Endothelial cell of umbilical vein (primary cell): ENCODE data around the gene TSPAN18.

Experiments used
- CTCF ChIP-seq, 2 donors: IDR thresholded peaks; 1 replicate in 1 of 2; 2 replicates in 1 of 2; pipeline ENCODE4 v1.5.1; 2011; ENCODE audit warnings: low read length in 2 of 2, mild to moderate bottlenecking in 2 of 2, moderate library complexity in 2 of 2, control low read depth in 1 of 2, inconsistent platforms in 1 of 2, low read depth in 1 of 2; ENCODE audit not compliant: insufficient read depth in 1 of 2; ENCODE audit errors: extremely low read depth in 1 of 2
- EZH2 ChIP-seq: IDR thresholded peaks from 2 replicates; pipeline ENCODE4 v1.6.1; 2012; ENCODE audit warnings: borderline replicate concordance, low read depth, mild to moderate bottlenecking, moderate library complexity, low read length, inconsistent platforms; ENCODE audit not compliant: severe bottlenecking
- GATA2 ChIP-seq: IDR thresholded peaks from 2 replicates; pipeline ENCODE4 v1.7.0; 2011; ENCODE audit warnings: low read depth, mild to moderate bottlenecking, moderate library complexity, mixed read lengths, low read length; ENCODE audit not compliant: insufficient read length, insufficient read depth
- JUN ChIP-seq: IDR thresholded peaks from 2 replicates; pipeline ENCODE4 v1.6.1; 2011; ENCODE audit warnings: borderline replicate concordance, low read depth; ENCODE audit not compliant: insufficient read length, insufficient read depth
- MAX ChIP-seq: IDR thresholded peaks from 2 replicates; pipeline ENCODE4 v1.6.1; 2011; ENCODE audit not compliant: insufficient read depth, insufficient read length
- MYC ChIP-seq: IDR thresholded peaks from one replicate; pipeline ENCODE4 v1.6.1; 2011; ENCODE audit warnings: mild to moderate bottlenecking, low read depth, low read length
- POLR2A ChIP-seq: IDR thresholded peaks from 2 replicates; pipeline ENCODE4 v1.6.1; 2012; ENCODE audit warnings: low read depth, mild to moderate bottlenecking, control low read depth, low read length
- POLR2AphosphoS5 ChIP-seq: IDR thresholded peaks from 2 replicates; pipeline ENCODE4 v1.6.1; 2012; ENCODE audit warnings: low read depth, mild to moderate bottlenecking, control low read depth, low read length, moderate library complexity; ENCODE audit not compliant: insufficient read depth

GRCh38 chr11:44803009-44803408 lies 76.2 kb downstream of the TSPAN18 start:
- TF ChIP-seq POLR2AphosphoS5 (no peak), GATA2 (no peak), CTCF (IDR thresholded peaks at IDR 0.05; ENCODE audit: extremely low read depth in 1 of 2, insufficient read depth in 1 of 2, low read depth in 1 of 2, low read length in 2 of 2) (no peak), POLR2A (no peak), EZH2 (no peak), MAX (no peak), JUN (no peak), MYC (no peak)
